CD4-positive, alpha-beta T cell treated with Interleukin-1 beta for 1 hour (primary cell): Measurements from ENCODE around the gene POC1B.

Experiments
- DNase-seq, 2 donors: peaks; one replicate each; pipeline ENCODE4 v3.0.0-alpha.2; 2020 to 2022

The POC1B gene

DNA sequence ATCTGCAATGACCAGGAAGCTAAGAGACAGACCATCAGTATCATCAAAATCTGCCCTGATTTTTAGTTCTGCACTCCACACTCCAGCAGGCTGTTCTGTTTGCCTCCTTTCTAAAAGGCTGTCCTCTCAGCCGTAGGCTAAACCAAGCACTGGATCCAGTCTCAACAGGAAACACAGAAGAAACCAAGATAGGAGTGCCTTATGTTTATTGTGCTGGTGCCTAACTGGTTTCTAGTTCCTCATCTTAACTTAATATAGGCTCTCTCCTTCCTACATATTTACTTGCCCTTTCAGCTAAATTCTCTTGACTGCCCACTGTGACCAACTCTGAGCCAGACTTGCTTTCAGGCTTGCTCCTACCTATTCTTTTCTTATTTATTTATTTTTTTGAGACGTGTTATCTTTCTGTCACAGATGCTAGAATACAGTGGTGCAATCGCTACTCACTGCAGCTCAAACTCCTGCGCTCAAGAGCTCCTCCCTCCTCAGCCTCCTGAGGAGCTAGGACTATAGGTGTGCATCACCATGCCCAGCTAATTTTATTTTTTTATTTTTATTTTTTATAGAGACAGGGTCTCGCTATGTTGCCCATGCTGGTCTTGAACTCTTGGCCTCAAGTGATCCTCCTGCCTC is 32.1 kb downstream of the POC1B start:
- DNase-seq, result no peak

DNA sequence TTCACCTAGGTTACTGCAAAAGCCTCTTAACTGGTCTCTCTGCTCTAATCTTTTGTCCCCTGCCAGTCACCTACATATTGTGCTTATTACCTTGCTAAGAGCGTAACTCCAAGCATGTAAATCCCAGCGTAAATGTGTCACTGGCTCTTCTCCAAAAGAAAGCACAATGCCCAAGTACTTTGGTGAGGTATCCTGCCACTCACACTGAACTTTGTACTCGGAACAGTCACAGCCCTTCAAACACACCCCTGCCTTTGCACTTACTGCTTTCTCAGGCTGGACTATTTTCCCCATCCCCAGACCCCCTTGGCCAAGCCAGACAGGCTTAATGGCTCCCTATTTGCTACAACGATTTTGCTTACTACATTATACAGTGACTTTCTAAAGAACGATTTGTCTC is 33.0 kb downstream of the POC1B start:
- DNase-seq, result no peak

- DNase-seq, result no peak
These were observed 34.9 kb downstream of the POC1B start for GRCh38 chr12:89490922-89491321.

DNA sequence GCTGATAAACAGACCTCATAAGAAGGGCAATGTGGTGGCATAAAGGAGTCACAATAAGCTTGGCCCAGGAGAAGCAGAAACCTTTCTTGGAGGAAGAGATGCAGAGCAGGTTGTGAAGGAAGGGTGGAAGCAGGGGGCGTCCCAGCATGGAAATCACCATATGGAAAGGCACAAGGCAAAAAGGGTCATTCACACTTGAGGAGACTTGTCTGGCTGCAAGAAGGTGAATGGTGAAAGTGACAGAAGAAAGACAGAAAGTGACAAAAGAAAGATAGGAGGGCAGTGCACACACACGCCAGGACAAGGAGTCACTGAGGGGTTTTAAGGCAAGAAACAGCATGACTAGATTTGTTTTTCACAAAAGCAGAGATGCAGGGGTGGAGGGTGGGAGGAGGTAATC is 39.6 kb downstream of the POC1B start:
- no peak for DNase-seq

GRCh38 chr12:89484470-89484869 is 41.4 kb downstream of the POC1B start:
- no peak for DNase-seq

DNA sequence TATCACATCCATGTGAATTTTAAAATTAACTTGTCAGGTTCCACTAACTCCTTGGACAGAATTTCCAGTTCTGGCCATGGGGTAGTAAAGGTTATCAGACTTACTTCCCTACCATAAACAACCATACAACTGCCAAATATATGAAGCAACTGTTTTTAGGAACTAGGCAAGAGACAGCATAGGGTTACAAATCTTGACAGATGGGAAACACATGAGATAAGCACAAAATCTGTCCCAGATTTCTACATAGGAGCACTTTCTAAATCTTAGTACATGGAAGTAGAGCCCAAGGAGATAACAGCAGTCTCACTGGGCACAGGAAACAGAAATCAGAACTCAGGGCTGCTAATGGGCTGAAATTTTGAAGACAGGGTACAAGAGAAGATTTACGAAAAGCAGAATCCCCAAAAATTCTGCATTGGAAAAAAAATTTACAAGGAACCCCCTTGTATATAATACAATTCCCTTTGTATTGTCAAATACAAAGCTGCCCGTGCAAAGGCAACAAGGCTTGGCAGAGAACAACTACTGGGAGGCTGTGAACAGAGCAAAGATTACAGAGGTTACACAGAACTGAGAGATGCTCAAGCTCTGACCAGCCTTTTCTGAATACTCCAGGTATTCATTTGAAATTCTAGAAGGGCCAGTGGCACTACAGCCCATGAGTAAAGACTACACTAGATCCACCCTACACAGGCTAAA is 44.5 kb downstream of the POC1B start:
- DNase-seq, result no peak

GRCh38 chr12:89479982-89480381 is 45.9 kb downstream of the POC1B start:
- no peak for DNase-seq

DNA sequence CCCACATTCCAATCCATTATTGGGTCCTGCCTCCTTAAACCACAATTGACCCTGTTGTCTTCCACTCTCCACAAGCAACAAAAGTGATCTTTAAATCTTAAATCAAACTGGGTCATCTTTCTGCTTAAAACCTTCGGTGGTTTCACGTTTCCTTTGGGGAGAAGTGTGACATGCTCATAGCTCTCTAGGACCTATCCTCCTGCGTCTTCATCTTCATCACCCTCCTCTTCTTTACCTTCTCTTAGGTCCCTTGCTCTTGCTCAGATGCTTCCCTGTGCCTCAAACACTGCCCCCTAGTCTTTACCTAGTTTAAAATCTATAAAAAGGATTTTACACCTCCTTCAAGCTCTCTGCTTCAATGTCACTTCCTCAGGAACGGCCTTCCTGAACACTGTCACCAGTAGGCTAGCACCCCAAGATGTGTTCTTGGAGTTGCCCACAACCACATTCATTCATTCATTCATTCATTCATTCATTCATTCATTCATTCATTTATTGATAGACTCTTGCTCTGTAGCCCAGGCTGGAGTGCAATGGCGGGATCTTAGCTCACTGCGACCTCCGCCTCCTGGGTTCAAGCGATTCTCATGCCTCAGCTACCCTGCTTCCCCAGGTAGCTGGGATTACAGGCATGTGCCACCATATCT is 48.1 kb downstream of the POC1B start:
- DNase-seq, result no peak

DNA sequence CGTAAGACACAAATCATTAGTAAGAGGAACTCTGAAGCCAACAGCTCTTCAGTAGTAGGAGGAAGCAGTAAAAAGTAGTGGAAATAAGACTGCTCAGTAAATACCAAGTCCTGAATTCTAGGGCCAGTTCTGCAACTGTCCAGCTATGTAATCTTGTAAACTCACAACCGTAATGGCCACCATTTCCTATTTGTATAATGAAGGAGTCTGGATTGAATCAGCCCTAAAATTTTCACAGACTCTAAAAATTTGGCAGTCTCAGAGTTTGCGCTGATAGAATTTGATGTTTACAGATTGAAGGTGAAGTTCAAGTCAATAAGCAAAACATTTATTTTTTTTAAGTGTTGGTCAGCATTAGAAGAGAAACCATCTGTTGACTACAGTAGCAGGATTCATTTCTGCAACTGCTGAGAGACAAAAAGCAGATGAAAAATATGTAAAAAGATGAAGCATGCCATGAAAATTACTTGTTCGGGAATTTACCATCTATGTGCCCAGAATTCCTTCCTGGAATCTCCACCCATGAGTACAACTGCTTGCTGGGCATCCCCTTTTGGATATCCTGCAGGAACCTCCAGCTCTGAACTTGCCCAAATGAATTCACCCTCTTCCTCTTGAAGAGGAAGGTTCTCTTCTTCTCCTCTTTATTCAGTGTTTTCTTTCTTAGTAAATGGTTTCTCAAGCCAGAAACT is 48.8 kb downstream of the POC1B start:
- no peak for DNase-seq

- no peak for DNase-seq
These were observed 49.6 kb downstream of the POC1B start for GRCh38 chr12:89476232-89476631.

DNA sequence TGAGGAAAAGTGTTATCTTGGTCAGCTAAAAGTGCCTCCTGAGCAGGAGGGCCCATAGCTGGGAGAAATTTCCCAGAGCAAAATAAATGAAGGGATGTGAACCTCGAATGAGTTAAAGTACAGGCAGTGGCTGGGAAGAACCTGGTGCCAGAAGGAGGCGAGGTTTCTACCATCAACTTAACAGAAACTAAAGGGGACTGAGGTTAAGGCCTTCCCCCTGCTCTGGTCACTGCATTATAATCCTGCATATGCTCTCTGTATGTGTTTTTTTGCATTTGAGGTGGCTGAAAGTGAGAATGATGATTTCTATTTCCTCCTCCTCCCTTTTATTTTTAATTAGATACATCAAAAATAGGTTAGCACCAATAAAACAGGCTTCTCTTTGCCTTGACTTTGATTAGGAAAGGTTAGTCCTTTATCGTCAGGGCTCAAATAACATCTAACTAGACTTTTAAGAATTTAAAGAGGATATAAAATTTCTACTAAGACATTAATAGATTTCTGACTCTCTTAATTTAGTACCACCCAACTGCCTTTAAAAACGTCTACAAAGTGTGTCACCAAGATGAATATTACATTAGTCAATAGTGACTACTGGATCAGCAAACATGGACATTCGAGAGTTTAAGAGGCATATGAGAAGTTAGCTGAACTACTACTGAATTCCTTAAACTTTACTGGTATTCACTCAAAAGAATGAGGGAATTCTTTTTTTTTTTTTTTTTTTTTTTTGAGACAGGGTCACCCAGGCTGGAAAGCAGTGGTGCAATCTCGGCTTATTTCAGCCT is 50.5 kb downstream of the POC1B start:
- no peak for DNase-seq

DNA sequence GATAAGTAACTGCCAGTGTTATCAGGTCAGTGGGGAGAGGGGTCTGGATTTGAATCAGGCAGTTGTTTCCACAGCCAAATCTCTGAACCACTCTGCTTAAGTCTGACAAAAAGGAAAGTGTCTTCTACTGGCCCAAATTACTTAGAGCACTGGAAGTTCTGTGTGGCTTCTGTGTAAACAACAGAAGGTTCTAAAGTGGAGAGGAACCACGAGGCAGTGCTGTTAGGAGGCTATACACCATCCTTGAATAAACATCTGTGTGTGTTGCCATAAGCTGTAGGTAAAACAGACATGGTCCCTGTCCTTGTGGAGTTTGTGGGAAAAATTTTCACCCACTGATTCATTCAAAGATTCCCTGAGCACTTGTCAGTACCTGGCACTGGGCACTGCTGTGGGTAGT is 51.2 kb downstream of the POC1B start:
- DNase-seq, result no peak

DNA sequence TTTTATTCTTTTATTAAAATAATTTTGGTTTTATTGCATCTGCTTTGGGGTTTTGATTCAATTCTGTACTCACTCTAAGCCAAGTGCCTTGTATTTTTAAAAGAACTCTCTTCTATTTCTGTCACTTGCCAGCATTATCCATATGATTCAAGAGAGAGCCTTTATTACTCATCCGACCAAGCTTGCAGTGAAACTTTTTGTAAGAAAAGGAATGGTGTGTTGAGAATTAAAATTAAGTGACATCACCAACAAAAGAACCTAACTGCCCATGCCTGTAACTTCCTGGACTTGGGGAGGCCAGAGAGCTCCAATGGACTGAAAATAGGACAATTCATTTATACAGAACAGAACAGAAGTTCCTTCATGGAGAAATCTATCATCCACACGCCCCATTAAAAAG is 53.3 kb downstream of the POC1B start:
- no peak for DNase-seq

GRCh38 chr12:89470741-89471509 is 54.9 kb downstream of the POC1B start:
- peak in 1 of 2 donors; percentile 67 for DNase-seq

GRCh38 chr12:89469361-89469760 is 56.5 kb downstream of the POC1B start:
- peak in 1 of 2 donors; percentile 35 for DNase-seq

GRCh38 chr12:89468648-89469326 is 57.1 kb downstream of the POC1B start:
- DNase-seq, result peak in 1 of 2 donors; percentile 43

DNA sequence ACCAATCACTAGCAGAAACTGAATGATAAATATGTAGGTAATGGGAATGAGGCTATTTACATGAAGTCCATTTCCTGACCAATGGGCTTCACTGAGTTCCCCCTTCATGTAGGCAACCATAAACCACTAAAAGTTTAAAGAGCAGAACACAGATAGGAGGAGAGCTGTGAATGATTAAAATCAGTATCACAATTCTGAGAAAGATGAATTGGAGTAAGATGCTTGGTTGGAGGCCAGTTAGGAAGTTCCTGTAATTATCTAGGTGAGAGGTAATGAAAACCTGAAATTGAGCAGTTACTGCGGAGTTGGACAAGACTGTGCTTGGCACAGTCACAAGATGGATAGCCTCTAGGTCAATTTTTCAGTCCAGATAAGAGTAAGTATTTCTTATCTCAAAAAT is 57.8 kb downstream of the POC1B start:
- DNase-seq, result no peak

DNA sequence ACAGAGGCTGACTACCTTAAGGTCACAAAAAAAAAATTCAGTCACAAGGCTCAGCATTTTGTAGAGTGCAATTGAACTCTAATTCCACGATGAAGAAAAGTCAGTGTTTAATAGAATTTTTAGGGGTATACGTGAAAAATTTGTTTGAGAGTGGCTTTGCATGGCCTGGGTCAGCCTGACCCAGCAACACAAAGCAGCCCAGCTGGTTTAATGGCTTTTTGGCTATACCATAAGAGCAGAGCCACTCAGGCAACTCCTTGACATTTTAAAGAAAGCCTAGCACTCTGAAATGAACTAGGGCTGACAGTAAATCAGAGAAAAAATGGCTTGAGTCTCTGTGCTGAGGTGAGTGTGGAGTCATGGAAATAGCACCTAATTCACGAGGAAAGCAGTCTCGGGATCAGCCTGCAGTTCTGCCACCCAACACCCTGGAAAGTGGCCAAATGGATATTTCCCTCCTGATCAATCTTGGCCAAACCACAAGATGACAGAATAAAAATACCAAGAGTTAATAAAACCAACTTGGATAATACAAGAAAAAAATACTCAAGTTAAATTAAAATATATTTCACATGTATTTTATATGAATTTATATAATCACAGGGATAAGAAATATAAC is 60.8 kb downstream of the POC1B start:
- DNase-seq, result no peak

DNA sequence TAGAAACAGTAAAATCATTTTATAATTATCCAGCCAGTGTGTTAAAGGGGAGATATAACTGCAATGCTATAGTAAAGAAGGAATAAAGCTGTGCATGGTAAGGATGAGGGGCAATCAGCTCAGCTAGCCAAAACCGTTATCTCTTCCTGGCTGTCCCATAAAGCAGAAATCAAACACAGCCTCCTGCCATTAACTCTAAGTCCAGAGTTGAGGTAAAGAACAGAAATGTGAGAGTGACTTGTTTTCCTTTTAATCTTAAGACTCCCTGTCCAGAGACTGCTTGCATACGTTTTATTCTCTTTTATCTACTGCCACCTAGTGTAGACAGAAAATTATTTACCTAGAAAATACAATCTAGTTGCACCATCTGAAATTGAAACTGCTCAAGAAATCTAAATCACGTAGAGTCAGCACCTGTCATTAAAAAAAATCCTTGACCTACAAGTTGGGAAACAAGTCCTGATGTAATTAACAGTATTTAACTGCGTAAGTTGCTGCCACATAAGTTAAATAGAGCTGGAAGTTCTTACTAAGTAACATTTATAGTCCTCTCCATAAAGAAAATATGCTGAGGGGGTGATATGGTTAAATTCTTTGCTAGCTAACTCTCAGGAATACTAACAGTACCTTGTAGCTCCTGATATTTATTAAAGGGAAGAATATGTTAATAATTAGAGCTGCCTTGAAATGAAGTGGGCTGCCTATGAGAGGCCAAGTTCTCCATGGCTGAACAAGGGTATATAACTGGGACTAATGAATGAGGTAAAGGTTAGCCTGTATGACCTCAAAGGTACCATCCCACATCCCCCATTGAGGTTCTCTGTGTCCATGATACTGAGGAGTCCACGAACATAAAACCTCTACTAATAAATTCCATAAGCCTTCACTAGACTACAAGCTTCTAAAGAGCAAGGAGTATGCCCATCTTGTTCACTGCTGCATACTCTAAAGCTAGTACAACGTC is 63.9 kb downstream of the POC1B start:
- DNase-seq, result peak in 1 of 2 donors; percentile 69

DNA sequence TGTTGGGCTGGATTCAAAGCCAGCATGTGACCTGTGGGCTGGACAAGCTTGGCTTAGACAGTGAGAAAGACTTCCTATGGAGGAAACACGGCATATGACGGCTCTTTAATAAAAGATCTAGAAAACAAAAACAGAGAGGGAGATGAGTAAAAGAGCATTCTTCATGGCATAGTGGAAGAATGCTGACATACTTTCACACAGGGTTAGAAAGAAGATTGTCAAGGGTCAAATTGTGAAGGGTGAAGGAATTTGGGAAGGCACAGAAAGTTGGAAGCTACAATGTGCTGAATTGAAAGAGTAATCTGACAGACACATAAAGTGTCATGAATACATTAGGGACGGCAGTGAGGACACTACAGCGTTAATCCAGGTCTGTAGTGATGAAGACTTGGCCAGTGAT is 64.7 kb downstream of the POC1B start:
- DNase-seq, result no peak
